ENCODE data around the gene SH2B3.

- TF ChIP-seq POLR2AphosphoS5 (IDR thresholded peaks at IDR 0.05; ENCODE audit: low read depth): no peak
- no peak for TF ChIP-seq ZNF331 (CRISPR knock-in tag; IDR thresholded peaks at IDR 0.05; ENCODE audit: low read depth)
- TF ChIP-seq CTCF (conservative IDR thresholded peaks at IDR 0.05; ENCODE audit: low read depth in 2 of 2): no peak
- TF ChIP-seq EZH2phosphoT487 (IDR thresholded peaks at IDR 0.05; ENCODE audit: unreplicated experiment): no peak
- no peak for TF ChIP-seq CREB1 (CRISPR knock-in tag; IDR thresholded peaks at IDR 0.05; ENCODE audit: low read depth)
- no peak for TF ChIP-seq EZH2 (IDR thresholded peaks at IDR 0.05; ENCODE audit: low read depth, unreplicated experiment)
Observed at GRCh38 chr12:111428081-111428727, 22.5 kb downstream of the SH2B3 start.

Measured in GM23338 (cell line).